WTC11 (cell line): ENCODE measurements around the gene ANKRD24. TPM values are rescaled to one million over a fixed set of nuclear protein-coding genes. Genes with fewer than 3 reads are reported as not detected.

ENCODE experiments used
- total RNA-seq: library from RNA; stranded (reverse); gene quantifications from 3 replicates; pipeline ENCODE4 v1.2.3, GENCODE V29; 2021

The ANKRD24 gene
- total RNA-seq, 1 experiment from 2014 or later: 11.3 TPM

Other genes with a start within 250 kb of the ANKRD24 start
- 50.4 to 61.9 TPM (median 51.1 TPM) in 3 replicates for gene NMRK2, start 249.6 kb upstream of the ANKRD24 start, total RNA-seq
- gene DAPK3, start 211.6 kb upstream of the ANKRD24 start, total RNA-seq: 61.5 to 73.5 TPM (median 68.4 TPM) in 3 replicates
- gene EEF2, start 197.2 kb upstream of the ANKRD24 start, total RNA-seq: 3,572 to 3,864 TPM (median 3,852 TPM) in 3 replicates
- 45.5 to 46.0 TPM (median 45.9 TPM) in 3 replicates for gene PIAS4, start 175.0 kb upstream of the ANKRD24 start, total RNA-seq
- gene ZBTB7A, start 115.8 kb upstream of the ANKRD24 start, total RNA-seq: 22.8 to 27.9 TPM (median 24.6 TPM) in 3 replicates
- gene MAP2K2, start 58.6 kb upstream of the ANKRD24 start, total RNA-seq: 175 to 177 TPM (median 176 TPM) in 3 replicates
- 0.09 to 0.46 TPM in 2 of 3 replicates, not detected in the other for gene CREB3L3, start 29.1 kb upstream of the ANKRD24 start, total RNA-seq
- 27.2 to 29.9 TPM (median 28.1 TPM) in 3 replicates for gene SIRT6, start 126 bp upstream of the ANKRD24 start, total RNA-seq
- 0.81 to 1.5 TPM (median 1.1 TPM) in 3 replicates for gene EBI3, start 46.8 kb downstream of the ANKRD24 start, total RNA-seq
- gene YJU2, start 64.4 kb downstream of the ANKRD24 start, total RNA-seq: 24.3 to 26.5 TPM (median 25.2 TPM) in 3 replicates
- 2.0 to 3.6 TPM (median 3.4 TPM) in 3 replicates for gene SHD, start 96.6 kb downstream of the ANKRD24 start, total RNA-seq
- gene TMIGD2, start 119.7 kb downstream of the ANKRD24 start, total RNA-seq: 0.55 to 1.0 TPM (median 0.94 TPM) in 3 replicates
- 61.3 to 69.2 TPM (median 65.7 TPM) in 3 replicates for gene FSD1, start 121.9 kb downstream of the ANKRD24 start, total RNA-seq
- gene STAP2, start 156.1 kb downstream of the ANKRD24 start, total RNA-seq: 18.2 to 21.1 TPM (median 20.2 TPM) in 3 replicates
- 28.3 to 37.7 TPM (median 37.4 TPM) in 3 replicates for gene MPND, start 160.9 kb downstream of the ANKRD24 start, total RNA-seq
- 89.4 to 109 TPM (median 89.7 TPM) in 3 replicates for gene SH3GL1, start 217.9 kb downstream of the ANKRD24 start, total RNA-seq
- 126 to 161 TPM (median 137 TPM) in 3 replicates for gene CHAF1A, start 220.0 kb downstream of the ANKRD24 start, total RNA-seq